ENCODE results near the gene AGRP.

Gene AGRP

GRCh38 chr16:67446968-67447507 lies 36.3 kb downstream of the AGRP start:
- no peak for TF ChIP-seq CTCF (IDR thresholded peaks at IDR 0.05)
- Histone ChIP-seq H3K4me1 (peaks cover 39% of the 10 kb centered on the region), H3K4me3 (ENCODE audit: low read depth, low read length) (no peak overlapping the region)

GRCh38 chr16:67445913-67446907 lies 37.1 kb downstream of the AGRP start:
- Histone ChIP-seq H3K27me3 (ENCODE audit: control insufficient read depth, insufficient read depth, low read length) (no peaks in the 10 kb centered on the region), H3K9me3 (ENCODE audit: control insufficient read depth, low read length) (no peaks in the 10 kb centered on the region), H3K4me2 (ENCODE audit: low read length) (no peak overlapping the region), H3K9ac (no peak overlapping the region), H3K4me1 (peaks cover 41% of the 10 kb centered on the region), H2AFZ (no peak overlapping the region), H3K4me3 (ENCODE audit: low read depth, low read length) (no peak overlapping the region), H3K79me2 (peaks cover 22% of the 10 kb centered on the region), H3K27ac (no peak overlapping the region), H3K36me3 (ENCODE audit: control insufficient read depth, insufficient read depth, low read length) (no peaks in the 10 kb centered on the region)
- TF ChIP-seq CTCF (IDR thresholded peaks at IDR 0.05), result no peak

More at GRCh38 chr16:67446968-67447507, 36.3 kb downstream of the AGRP start:
- Histone ChIP-seq H3K9me3 (ENCODE audit: control insufficient read depth, low read length) (no peaks in the 10 kb centered on the region), H3K27me3 (ENCODE audit: control insufficient read depth, insufficient read depth, low read length) (no peaks in the 10 kb centered on the region), H3K9ac (no peak overlapping the region), H3K79me2 (peaks cover 28% of the 10 kb centered on the region), H3K27ac (no peak overlapping the region), H3K36me3 (ENCODE audit: control insufficient read depth, insufficient read depth, low read length) (no peaks in the 10 kb centered on the region), H2AFZ (no peak overlapping the region), H3K4me2 (ENCODE audit: low read length) (no peak overlapping the region)

GRCh38 chr16:67445441-67445912 lies 37.9 kb downstream of the AGRP start:
- Histone ChIP-seq H3K4me1 (peaks cover 41% of the 10 kb centered on the region), H3K4me2 (ENCODE audit: low read length) (no peak overlapping the region), H3K9me3 (ENCODE audit: control insufficient read depth, low read length) (no peaks in the 10 kb centered on the region), H3K27ac (no peak overlapping the region), H3K79me2 (peaks cover 18% of the 10 kb centered on the region), H3K27me3 (ENCODE audit: control insufficient read depth, insufficient read depth, low read length) (no peaks in the 10 kb centered on the region), H3K36me3 (ENCODE audit: control insufficient read depth, insufficient read depth, low read length) (no peaks in the 10 kb centered on the region), H3K9ac (no peak overlapping the region), H2AFZ (no peak overlapping the region), H3K4me3 (ENCODE audit: low read depth, low read length) (no peak overlapping the region)
- no peak for TF ChIP-seq CTCF (IDR thresholded peaks at IDR 0.05)

- Histone ChIP-seq H3K36me3 (ENCODE audit: control insufficient read depth, insufficient read depth, low read length) (no peaks in the 10 kb centered on the region), H3K79me2 (peaks cover 18% of the 10 kb centered on the region), H3K9me3 (ENCODE audit: control insufficient read depth, low read length) (no peaks in the 10 kb centered on the region), H3K27ac (no peak overlapping the region), H3K27me3 (ENCODE audit: control insufficient read depth, insufficient read depth, low read length) (no peaks in the 10 kb centered on the region), H2AFZ (no peak overlapping the region), H3K4me2 (ENCODE audit: low read length) (no peak overlapping the region), H3K4me3 (ENCODE audit: low read depth, low read length) (no peak overlapping the region), H3K4me1 (peaks cover 41% of the 10 kb centered on the region), H3K9ac (no peak overlapping the region)
- no peak for TF ChIP-seq CTCF (IDR thresholded peaks at IDR 0.05)
Measured at GRCh38 chr16:67445126-67445426, 38.3 kb downstream of the AGRP start.

All from parathyroid adenoma (tissue), 2 donors.